OCI-LY1 (cell line): ENCODE results near the gene VAV3.
A peak's percentile ranks its signal among the peaks of the same experiment; 100 is the strongest.

Source experiments
- H2AFZ ChIP-seq: fragments of 200-600 bp; sonication (generic), shearing (Covaris generic); 2 replicates; pipeline ENCODE4 v1.6.0; 2014; ENCODE audit warnings: antibody characterized with exemption, mild to moderate bottlenecking, low read length
- H3F3A ChIP-seq: fragments of 200-600 bp; sonication (generic), shearing (Covaris generic); 2 replicates; pipeline ENCODE4 v1.6.0; 2014; ENCODE audit warnings: mild to moderate bottlenecking, antibody characterized with exemption, low read length, moderate library complexity; ENCODE audit not compliant: insufficient read depth
- H3K27ac ChIP-seq: fragments of 200-600 bp; sonication (generic); 2 replicates; pipeline ENCODE4 v1.5.1; 2014; ENCODE audit warnings: low read length, mixed run types, mild to moderate bottlenecking, low read depth; ENCODE audit not compliant: poor library complexity, severe bottlenecking
- H3K27me3 ChIP-seq: fragments of 200-600 bp; sonication (generic); 2 replicates; pipeline ENCODE4 v1.6.0; 2014; ENCODE audit warnings: antibody characterized with exemption, mild to moderate bottlenecking, low read length, moderate library complexity; ENCODE audit not compliant: insufficient read depth
- H3K36me3 ChIP-seq: fragments of 200-600 bp; sonication (generic); 2 replicates; pipeline ENCODE4 v1.6.1; 2014; ENCODE audit warnings: mild to moderate bottlenecking, antibody characterized with exemption, low read length, moderate library complexity, mixed read lengths; ENCODE audit not compliant: insufficient read depth
- H3K4me1 ChIP-seq: fragments of 200-600 bp; sonication (generic); 2 replicates; pipeline ENCODE4 v1.5.1; 2014; ENCODE audit warnings: mild to moderate bottlenecking, low read length, moderate library complexity; ENCODE audit not compliant: insufficient read depth, severe bottlenecking
- H3K4me2 ChIP-seq: fragments of 200-600 bp; sonication (generic), shearing (Covaris generic); 2 replicates; pipeline ENCODE4 v1.6.1; 2014; ENCODE audit warnings: low read length
- H3K4me3 ChIP-seq: fragments of 200-600 bp; sonication (generic); 2 replicates; pipeline ENCODE4 v1.5.1; 2014; ENCODE audit warnings: low read length, low read depth, mild to moderate bottlenecking, mixed read lengths; ENCODE audit not compliant: poor library complexity, severe bottlenecking
- H3K79me2 ChIP-seq: fragments of 200-600 bp; shearing (Covaris generic); 2 replicates; pipeline ENCODE4 v1.6.1; 2016; ENCODE audit warnings: mixed run types, low read length, mixed read lengths; ENCODE audit not compliant: insufficient read depth
- H3K9ac ChIP-seq: fragments of 200-600 bp; sonication (generic), shearing (Covaris generic); 2 replicates; pipeline ENCODE4 v1.6.1; 2014; ENCODE audit warnings: mild to moderate bottlenecking, low read length, mixed read lengths
- H3K9me2 ChIP-seq: fragments of 200-600 bp; sonication (generic), shearing (Covaris generic); 2 replicates; pipeline ENCODE4 v1.6.1; 2014; ENCODE audit warnings: low read depth, mild to moderate bottlenecking, low read length, mixed read lengths
- H3K9me3 ChIP-seq: fragments of 200-600 bp; shearing (Covaris generic); 2 replicates; pipeline ENCODE4 v1.6.1; 2014; ENCODE audit warnings: low read length, mixed read lengths
- H4K20me1 ChIP-seq: fragments of 200-600 bp; sonication (generic), shearing (Covaris generic); 2 replicates; pipeline ENCODE4 v1.6.0; 2016; ENCODE audit warnings: mild to moderate bottlenecking, low read length; ENCODE audit not compliant: insufficient read depth
- CTCF ChIP-seq: fragments of 200-600 bp; sonication (generic), shearing (Covaris generic); IDR thresholded peaks from 2 replicates; pipeline ENCODE4 v1.5.1; 2017; ENCODE audit warnings: mild to moderate bottlenecking, antibody characterized with exemption, low read length, moderate library complexity, mixed read lengths
- EZH2 ChIP-seq: fragments of 200-600 bp; sonication (generic), shearing (Covaris generic); IDR thresholded peaks from 2 replicates; pipeline ENCODE4 v1.8.0; 2017; ENCODE audit warnings: borderline replicate concordance, mixed run types, mild to moderate bottlenecking, antibody characterized with exemption, low read length, moderate library complexity, mixed read lengths

Gene VAV3

GRCh38 chr1:107897438-107898345 lies 67.3 kb downstream of the VAV3 start:
- Histone ChIP-seq H3K27ac (peak overlapping the region; percentile 96), H3K36me3 (no peaks in the 10 kb centered on the region), H3F3A (peaks cover 6% of the 10 kb centered on the region; the same call in 1 of the 2 replicates), H3K4me3 (peak overlapping the region; percentile 23), H3K9ac (peak overlapping the region; percentile 44), H3K4me1 (peaks cover 77% of the 10 kb centered on the region), H2AFZ (no peak overlapping the region), H3K9me2 (no peaks in the 10 kb centered on the region), H3K27me3 (no peaks in the 10 kb centered on the region), H3K79me2 (no peaks in the 10 kb centered on the region), H4K20me1 (no peaks in the 10 kb centered on the region), H3K9me3 (no peaks in the 10 kb centered on the region), H3K4me2 (peak overlapping the region; percentile 64)
- TF ChIP-seq CTCF (peak; percentile 40; the same call in 1 of the 2 replicates), EZH2 (no peak)

GRCh38 chr1:107896936-107897335 lies 68.0 kb downstream of the VAV3 start:
- no peak overlapping the region for H2AFZ ChIP-seq
- no peaks in the 10 kb centered on the region for H3K27me3 ChIP-seq
- H3K9ac ChIP-seq = peak overlapping the region; percentile 44; the same call in 1 of the 2 replicates
- peaks cover 6% of the 10 kb centered on the region; the same call in 1 of the 2 replicates for H3F3A ChIP-seq
- H3K4me1 ChIP-seq = peaks cover 77% of the 10 kb centered on the region
- peak overlapping the region; percentile 96 for H3K27ac ChIP-seq
- no peaks in the 10 kb centered on the region for H3K9me3 ChIP-seq
- peak overlapping the region; percentile 23 for H3K4me3 ChIP-seq
- H3K9me2 ChIP-seq = no peaks in the 10 kb centered on the region
- TF ChIP-seq CTCF (no peak), EZH2 (no peak)
- H3K36me3 ChIP-seq = no peaks in the 10 kb centered on the region
- peak overlapping the region; percentile 64 for H3K4me2 ChIP-seq
- H4K20me1 ChIP-seq = no peaks in the 10 kb centered on the region
- no peaks in the 10 kb centered on the region for H3K79me2 ChIP-seq

- Histone ChIP-seq H3K4me2 (peak overlapping the region; percentile 64; the same call in 1 of the 2 replicates), H3K27me3 (no peaks in the 10 kb centered on the region), H3K79me2 (no peaks in the 10 kb centered on the region), H3K4me3 (no peak overlapping the region), H3K36me3 (no peaks in the 10 kb centered on the region), H2AFZ (no peak overlapping the region), H3K4me1 (peaks cover 77% of the 10 kb centered on the region), H3K27ac (peak overlapping the region; percentile 96), H4K20me1 (no peaks in the 10 kb centered on the region), H3K9me3 (no peaks in the 10 kb centered on the region), H3K9ac (peak overlapping the region; percentile 44; the same call in 1 of the 2 replicates), H3F3A (peaks cover 6% of the 10 kb centered on the region; the same call in 1 of the 2 replicates), H3K9me2 (no peaks in the 10 kb centered on the region)
- TF ChIP-seq EZH2 (no peak), CTCF (no peak)
These were observed 68.6 kb downstream of the VAV3 start for GRCh38 chr1:107896401-107896800.
